G401 (cell line): ENCODE results near the gene CCNY. TPM values are rescaled to one million over a fixed set of nuclear protein-coding genes. Genes with fewer than 3 reads are reported as not detected.
A peak's percentile ranks its signal among the peaks of the same experiment; 100 is the strongest.

Source experiments
- DNase-seq: peaks from one replicate; pipeline ENCODE4 v3.0.0-alpha.2; 2015; ENCODE audit warnings: low spot score
- in situ Hi-C: cut with HindIII; loops from 2 replicates; pipeline ENCODE4 v1.10.0; 2016; ENCODE audit warnings: low sequenced_read_pairs, mixed read lengths
- total RNA-seq: library from RNA; depleted of rRNA; stranded (reverse); fragments of >200 nt; shearing (Covaris generic); gene quantifications from 2 replicates; pipeline ENCODE4 v1.2.3, GENCODE V29; 2014

Gene CCNY
- total RNA-seq, 1 experiment from 2014 or later: 62.9 TPM

- no peak for DNase-seq
- in situ Hi-C loops: no loop called here
These were observed 40.9 kb downstream of the CCNY start for GRCh38 chr10:35377050-35377728.

DNA sequence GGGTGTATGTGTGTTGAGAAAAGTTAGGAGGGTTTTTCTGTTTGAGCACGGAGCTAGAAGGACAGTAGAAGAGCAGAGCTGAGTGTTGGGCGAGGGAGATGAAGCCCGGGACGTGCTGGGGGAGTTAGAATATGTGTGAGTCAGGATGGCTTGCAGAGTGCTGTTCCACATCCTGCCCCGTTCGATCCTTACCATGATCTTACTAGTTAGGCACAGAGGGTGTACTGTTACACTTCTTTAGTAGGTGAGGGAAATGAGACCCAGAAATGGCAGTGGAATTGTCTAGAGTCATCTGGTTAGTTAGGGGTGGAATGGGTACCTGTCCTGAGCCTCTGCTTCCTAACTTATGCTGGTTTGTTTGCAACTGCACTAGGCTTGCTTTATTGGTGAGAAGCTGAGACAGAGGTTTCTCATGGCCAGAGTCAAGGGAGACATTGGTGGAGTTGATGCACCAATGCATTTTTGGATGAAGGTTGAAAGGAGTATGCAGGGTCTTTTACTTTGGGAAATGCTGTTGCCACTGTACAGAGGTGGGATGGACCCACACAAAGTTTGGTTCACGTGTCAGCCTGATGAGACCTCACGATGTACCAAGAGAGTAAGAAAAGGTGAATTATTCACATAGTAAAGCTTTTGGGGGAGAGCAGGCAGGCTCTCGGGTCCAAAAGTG is 42.4 kb downstream of the CCNY start:
- no peak for DNase-seq

GRCh38 chr10:35379226-35380137 is 43.2 kb downstream of the CCNY start:
- no peak for DNase-seq
- in situ Hi-C loops: no loop called here

More for the DNA sequence above, 42.4 kb downstream of the CCNY start:
- in situ Hi-C loops: no loop called here

DNA sequence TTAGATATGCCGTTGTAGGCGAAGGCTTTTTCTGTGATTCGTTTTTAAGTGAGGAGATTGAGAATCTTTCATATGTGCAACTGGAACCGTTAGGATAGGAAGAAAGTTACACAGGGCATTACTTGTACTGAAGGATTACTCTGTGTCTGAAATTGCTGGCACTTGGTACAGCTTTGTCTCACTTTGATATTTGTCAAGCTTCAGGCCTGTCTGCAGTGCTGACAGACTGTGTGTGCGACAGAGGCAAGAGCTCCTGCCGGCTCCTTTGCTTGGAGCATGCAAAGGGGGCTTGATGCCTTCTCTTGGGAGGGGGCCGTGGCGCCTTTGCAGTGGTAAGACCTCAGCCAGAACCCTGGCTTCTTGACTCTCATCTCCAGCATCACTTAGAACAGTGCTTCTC is 45.8 kb downstream of the CCNY start:
- DNase-seq: no peak
- in situ Hi-C loops: no loop called here

DNA sequence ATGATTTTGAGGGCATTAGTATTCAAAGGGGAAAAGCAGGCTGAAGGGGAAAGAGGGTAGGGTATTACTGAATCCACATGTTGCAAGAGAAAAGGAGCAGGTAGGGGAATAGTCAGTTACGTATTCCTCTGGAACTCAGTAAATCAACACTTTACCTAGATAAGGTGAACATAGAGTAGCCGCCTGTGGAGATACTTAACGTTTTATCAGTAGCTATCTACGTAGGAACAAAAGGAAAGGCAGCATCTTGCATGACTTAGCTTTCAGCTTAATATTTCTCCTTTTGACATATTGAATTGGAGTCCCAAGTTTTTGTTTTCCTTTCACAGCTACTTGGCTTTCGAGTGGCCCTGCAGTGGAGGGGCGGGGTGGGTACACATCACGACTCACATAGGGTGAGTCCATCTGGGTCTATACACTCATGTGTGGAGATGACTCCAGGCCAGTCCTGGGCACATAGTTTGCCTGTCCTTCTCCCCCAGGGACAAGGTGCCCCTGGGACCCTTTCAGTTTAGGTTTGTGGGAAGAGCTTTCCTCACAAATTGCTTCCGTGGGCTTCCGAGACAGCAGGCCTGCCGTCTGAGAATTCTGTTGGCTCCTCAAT is 48.1 kb downstream of the CCNY start:
- no peak for DNase-seq
- in situ Hi-C loops: no loop called here

- no peak for DNase-seq
- in situ Hi-C loops: no loop called here
These were observed 50.4 kb downstream of the CCNY start for GRCh38 chr10:35386594-35387174.

GRCh38 chr10:35387768-35388167 is 51.5 kb downstream of the CCNY start:
- in situ Hi-C loops: no loop called here
- DNase-seq: no peak

DNA sequence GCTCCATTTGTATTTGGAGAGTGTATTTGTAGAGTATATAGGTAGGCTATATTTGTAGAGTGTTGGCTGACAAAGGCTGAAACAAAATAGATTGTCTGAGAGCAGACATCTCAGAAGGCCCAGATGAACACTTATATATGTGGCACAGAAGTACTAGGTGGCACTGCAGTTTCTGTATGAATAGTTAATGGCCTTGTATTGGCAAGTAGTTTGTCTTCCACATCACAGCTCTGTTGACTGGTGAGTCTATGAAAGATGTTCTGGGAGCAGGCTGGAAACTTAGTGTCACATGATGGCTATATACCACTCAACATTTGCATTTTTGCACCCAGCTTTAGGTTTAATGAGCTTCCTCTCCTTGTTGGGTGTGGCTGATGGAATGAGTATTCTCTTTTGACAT is 51.9 kb downstream of the CCNY start:
- in situ Hi-C loops: no loop called here
- DNase-seq: no peak

DNA sequence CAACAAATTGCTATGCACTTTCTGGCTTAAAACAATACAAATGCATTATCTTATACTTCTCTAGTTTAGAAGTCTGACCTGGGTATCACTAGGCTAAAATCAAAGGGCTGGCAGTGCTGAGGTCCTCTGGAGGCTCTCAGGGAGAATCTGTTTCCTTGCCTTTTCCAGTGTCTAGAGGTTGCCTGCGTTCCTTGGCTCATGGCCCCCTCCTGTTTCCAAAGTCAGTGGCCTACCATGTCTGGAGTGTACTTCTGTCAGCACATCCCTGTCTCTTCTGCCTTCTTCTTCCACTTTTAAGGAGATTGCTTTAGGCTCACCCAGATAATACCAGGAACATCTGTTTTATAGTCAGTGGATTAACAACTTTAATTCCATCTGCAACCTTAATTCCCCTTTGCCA is 52.4 kb downstream of the CCNY start:
- DNase-seq: no peak
- in situ Hi-C loops: no loop called here

GRCh38 chr10:35390161-35390840 is 54.0 kb downstream of the CCNY start:
- peak; percentile 41 for DNase-seq
- in situ Hi-C loops: no loop called here

DNA sequence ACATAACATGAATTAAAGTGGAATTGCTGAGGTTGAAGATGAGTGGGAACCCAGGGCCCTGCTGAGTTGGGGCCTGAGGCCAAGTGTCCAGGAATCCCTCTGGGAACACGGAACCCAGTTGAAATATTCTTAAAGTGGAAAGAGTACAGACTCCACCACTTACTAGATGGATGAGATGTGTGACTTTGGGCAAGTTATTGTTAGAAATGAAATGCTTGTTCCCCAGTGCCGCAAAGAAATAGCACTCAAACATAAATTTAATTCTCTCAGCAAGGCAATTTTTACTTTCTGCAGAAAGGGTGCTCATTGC is 54.5 kb downstream of the CCNY start:
- no peak for DNase-seq
- in situ Hi-C loops: no loop called here

- no peak for DNase-seq
- in situ Hi-C loops: no loop called here
These were observed 55.0 kb downstream of the CCNY start for GRCh38 chr10:35391153-35391953.

DNA sequence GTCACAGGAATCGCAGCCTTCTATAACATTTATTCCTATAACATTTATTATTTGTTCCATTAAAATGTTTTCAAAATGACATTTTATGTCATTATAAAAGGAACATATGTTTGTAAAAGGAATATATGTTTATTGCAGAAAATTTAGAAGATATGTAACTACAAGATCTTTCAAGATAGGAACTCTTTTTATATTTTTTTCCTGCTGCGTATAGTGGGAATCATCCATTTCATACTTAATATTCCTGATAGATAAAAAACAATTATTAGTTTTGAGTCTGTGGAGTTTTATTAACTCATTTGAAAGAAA is 55.6 kb downstream of the CCNY start:
- in situ Hi-C loops: no loop called here
- DNase-seq: no peak

DNA sequence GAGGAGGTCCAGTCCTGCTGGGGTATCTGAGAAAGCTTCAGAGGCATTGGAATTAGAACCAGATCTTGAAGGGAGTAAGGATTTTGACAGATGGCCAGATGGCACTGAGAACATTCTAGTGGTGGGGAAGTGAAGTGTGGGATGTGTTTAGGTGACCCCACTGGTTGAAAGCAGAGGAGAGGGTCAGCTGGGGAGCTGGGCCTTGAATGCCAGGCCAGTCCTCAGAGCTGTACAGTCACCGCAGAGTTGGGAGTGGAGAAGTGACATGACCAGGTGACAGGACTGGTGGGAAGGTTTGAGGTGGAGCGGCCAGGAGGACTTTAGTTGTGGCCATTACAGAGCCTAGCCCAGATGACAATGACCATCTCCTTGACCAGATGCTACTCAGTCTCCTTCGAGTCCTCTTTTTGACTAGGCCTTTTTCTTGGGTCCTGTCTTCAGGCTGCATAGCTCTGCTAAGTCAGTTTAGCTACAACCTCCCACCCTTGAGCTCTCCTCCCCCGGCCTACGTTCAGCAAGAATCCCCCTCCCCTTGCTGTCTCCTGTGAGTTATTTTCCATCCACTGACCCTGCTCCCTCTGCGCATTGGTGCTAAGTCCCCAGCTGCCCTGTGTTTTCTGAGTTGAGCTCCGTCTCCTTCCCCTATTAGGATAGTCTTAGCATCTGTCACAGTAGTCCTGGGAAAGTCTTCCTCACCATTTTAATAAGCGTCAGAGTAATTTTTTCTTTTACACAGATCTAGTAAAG is 56.3 kb downstream of the CCNY start:
- in situ Hi-C loops: no loop called here

GRCh38 chr10:35394411-35394851 is 58.1 kb downstream of the CCNY start:
- in situ Hi-C loops: no loop called here
- DNase-seq: no peak

More for the DNA sequence above, 56.3 kb downstream of the CCNY start:
- DNase-seq: no peak

DNA sequence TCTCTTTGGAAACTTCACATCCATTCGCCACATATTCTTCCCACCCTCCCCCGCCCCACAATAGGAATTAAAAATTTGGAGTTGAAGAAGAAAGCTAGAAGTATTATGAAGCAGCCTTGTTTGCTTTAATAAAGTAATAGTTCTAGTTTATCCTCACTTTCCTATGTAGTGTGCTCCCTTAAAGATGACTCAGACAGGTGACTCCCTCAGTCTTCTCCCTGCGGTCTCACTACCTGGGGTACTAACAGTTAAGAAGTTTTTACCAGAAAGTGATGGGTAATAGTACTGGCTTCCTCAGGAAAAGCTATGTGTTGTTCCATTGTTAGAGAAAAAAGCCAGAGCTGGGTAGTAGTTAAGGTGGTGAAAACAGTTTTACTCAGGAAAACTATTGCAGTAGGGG is 58.6 kb downstream of the CCNY start:
- DNase-seq: no peak
- in situ Hi-C loops: no loop called here

GRCh38 chr10:35396560-35397434 is 60.5 kb downstream of the CCNY start:
- no peak for DNase-seq

More at GRCh38 chr10:35396560-35397434, 60.5 kb downstream of the CCNY start:
- in situ Hi-C loops: no loop called here
